Globus pallidus (tissue), 1 donor: Measurements from ENCODE around the gene HEXIM2.
"Not testable (repeated sequence)": the region's sequence is repeated elsewhere in the genome, so short reads cannot be mapped to it uniquely, and the experiment has no call there.

Source experiments
- DNase-seq: peaks from one replicate; pipeline ENCODE4 v3.0.0-alpha.2; 2015; ENCODE audit warnings: low spot score

Gene HEXIM2

GRCh38 chr17:45168991-45169752, 7.5 kb downstream of the HEXIM2 start:
- DNase-seq, result no peak

- no peak for DNase-seq
Measured at GRCh38 chr17:45170280-45170930, 8.7 kb downstream of the HEXIM2 start.

GRCh38 chr17:45170931-45171337, 9.3 kb downstream of the HEXIM2 start:
- DNase-seq, result no peak

DNA sequence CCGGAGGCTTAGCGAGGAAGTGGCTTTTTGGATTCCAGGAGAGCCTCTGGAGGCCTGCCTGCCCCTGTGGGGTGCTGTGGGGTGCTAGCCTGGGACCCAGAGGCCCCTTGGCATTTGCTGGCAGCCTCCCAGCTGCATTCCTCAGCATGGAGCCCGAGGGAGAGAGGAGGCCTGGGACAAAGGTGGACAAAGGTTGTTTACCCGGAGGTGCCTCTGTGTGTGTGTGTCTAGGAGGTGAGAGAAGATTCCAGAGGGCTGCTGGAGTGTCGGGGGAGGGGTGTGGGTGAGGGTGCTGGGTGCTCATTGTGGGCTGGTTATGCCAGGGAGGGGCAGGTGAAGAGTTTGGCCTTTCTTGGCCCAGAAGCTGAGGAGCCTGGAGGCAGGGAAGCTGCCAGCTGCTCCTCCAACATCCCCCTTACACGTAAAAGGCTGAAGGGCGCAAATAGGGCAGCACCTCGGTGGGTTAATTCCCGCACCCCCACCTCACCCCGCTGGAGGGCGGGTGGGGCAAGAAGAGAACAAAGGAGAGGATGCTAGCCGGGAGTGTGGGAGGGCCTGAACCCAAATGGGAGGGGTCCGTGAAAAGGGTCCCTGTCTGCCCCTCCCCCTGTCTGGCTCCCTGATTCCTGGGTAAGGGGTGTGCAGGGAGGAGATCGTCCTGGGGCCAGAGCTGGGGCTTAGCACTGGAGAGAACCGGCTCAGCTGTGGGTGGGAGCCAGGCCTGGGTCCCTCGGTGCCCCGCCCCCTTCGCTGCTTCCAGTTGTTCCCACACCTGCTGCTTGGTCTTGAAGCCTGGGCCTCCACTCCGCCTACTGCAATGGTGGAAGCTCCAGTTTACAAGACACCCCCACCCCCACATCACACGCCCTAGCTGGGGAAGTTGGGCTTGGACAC, 9.9 kb downstream of the HEXIM2 start:
- no peak for DNase-seq

DNA sequence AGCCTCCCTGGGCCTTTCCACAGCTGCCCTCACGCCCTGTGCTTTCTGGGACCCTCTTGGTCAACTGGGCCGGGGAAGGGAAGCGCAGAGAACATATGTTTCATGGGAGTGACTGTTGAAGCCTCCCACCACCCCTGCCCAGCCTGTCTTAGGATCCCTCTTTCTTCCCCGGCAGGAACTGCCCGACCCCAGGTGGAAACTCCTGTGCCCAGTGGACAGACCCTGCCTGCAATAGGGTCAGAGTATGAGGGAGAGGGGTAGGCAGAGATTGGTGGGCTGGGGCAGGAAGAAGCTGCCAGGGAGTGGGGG, 10.5 kb downstream of the HEXIM2 start:
- no peak for DNase-seq

DNA sequence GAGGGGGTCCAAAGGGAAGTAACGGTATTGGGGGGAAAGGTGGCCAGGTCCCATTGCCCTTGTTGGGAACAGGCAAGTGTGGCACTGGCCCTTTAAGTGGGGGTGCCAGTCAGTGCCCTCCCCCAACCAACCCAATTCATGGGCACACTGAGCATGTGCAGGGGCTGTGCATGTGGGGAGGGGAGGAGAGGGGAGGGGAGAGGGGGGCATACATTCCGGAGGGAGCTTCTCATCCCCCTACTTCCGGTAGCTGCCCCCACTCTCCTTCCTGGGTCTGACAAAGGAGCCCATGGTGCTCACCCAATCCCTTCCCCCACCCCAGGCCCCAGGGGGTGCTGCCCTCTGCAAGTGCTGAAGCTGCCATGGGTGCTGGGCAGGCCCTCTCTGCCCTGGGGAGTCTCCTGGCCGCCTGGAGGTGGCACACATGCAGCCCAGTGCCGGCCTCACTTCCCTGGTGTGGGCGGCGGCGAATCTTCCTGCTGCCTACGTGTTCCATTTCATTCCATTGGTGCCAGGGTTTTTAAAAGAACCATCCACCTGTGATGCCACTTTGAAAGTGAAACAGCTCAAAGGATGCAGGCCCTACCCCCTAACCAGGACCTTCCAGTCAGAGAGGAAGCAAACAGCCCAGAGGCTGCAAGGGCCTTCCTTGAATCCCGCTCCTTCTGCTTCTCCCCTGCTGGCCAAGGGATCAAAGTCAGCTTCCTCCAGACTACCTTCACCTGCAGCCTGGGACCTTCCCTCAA, 11.0 kb downstream of the HEXIM2 start:
- DNase-seq, result peak; percentile 92

DNA sequence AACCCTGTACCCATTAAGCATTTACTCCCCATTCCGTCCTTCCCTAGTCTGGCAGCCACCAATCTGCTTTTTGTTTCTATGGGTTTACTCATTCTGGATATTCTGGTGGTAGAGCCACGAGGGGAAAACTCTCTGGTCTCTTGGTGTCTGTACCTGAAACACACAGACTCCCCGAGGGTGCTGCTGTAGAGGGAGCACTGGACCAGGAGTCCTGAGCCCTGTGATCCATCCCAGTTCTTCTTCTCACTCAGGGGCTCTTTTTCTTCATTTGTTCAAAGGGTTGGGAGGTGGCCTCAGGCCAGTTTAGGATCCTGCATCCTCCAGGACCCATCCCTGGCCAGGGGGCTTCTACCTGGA, 14.1 kb downstream of the HEXIM2 start:
- DNase-seq, result no peak

- DNase-seq, result no peak
Measured at GRCh38 chr17:45177563-45177962, 15.9 kb downstream of the HEXIM2 start.

DNA sequence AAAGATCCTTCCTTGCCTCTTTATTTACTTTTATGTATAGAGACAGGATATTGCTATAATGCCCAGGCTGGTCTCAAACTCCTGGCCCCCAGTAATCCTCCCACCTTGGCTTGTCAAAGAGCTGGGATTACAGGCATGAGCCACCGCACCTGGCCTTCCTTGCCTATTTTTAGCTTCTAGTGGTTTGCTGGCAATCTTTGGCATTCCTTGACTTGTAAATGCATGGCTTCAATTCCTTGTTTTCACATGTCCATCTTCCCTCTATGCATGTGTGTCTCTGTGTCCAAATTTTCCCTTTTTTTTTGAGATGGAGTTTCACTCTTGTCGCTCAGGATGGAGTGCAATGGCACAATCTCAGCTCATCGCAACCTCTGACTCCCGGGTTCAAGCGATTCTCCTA, 22.5 kb downstream of the HEXIM2 start:
- no peak for DNase-seq

- DNase-seq, result no peak
Measured at GRCh38 chr17:45186801-45187354, 25.2 kb downstream of the HEXIM2 start.

DNA sequence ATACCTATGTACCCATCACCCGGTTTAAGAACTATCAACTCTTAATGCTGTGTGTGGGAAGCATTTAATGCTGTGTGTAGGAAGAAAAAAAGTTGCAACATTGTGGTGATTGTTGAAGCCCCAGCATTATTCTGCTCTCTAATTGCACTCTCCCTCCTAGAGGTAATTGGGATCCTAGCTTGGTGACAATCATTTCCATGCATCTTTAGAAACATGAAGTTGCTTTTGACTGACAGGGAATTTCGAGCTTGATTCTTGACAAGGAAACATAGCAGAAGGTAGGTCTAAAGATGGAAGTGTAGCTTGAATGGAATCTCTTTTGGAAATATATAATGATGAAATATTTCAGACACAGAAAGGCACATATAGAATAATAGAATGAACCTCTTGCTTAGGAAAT, 27.3 kb downstream of the HEXIM2 start:
- DNase-seq, result no peak

DNA sequence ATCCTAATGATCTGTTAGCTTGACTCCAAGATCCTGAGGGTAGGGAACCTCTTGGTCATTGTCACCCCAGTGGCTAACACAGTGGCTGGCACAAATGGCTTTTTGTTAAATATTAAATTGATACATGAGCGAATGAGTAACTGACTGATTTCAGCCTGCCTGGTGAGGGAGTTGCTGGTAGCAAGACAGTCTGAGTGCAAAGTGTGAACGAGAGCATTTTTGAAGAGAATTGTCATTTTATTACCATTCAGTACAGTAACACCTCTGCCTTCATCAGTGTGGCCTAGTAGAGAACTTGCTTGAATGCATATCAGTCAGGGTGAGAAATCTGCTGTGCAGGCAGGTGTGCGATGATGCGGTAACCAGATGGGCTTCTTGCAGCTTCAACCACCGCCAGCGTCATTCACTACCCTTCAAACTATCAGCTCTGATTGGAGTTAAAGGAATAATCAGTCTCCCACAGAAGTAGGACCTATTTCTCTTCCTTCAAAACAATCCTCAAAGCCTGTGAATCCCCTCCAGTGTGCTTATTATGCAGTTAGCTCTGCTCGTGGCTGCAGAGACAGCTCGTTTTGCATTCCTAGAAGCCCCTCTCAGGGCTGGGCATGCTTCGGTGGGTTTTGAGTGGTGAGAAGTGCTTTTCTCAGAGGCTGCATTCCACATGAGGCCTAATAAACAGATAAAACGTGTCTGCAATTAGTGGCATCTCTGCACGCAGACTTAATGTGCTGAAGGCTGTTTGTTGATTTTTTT, 29.0 kb downstream of the HEXIM2 start:
- DNase-seq, result no peak

GRCh38 chr17:45195424-45195823, 33.7 kb downstream of the HEXIM2 start:
- no peak for DNase-seq

DNA sequence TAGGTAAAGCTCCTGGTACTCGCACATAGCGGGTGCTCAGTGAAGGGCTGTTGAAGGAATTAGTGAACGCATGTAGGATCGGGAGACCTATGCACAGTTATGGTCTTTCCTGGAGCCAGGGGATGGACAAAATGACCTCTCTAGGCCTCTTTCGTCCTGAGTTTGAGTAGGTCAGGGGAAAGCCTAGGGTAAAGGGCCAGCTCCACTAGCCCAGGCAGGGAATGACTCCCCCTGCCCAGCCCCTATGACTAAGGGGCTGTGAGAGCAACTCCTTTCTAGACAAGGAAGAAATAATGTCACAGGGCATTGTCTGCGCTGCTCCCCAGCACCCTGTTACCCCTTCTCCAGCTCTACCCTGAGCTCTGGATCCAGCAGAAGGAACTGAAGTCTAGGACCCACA, 35.4 kb downstream of the HEXIM2 start:
- DNase-seq, result no peak

DNA sequence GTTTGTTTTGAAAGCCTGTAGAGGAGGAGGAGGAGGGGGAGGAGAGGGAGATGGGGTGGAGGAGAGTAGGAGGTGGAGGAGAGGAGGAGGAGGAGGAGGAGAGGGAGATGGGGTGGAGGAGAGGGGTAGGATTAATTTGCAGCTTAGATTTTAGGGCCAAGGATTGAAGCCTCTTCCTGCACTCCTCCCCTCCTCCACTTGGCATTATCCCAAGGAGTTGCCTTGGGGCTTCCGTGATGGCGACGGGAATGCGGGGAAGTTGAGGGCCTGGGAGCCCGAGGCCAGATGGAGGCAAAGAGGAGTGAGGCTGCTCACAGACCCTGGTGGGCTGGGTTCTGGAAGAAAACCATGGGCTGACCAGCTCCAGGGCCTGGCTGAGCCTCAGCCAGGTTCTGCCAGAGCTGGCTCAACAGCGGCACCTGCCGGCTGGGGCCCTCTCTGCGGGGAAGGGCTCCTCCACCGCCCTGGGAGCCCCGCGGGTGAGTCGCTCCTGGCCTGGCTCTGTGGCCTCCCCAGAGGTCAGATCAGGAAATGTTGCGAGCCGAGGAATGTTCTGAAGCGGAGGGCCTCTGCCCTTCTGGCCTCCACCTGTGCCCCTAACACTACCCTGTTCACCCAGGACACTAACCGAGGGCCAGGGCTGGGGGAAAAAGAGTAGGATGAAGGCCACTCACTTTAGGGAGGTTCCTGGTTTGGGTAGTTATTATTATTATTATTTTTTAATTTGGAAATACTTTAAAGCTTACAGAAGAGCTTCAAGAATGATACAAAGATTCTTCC, 36.1 kb downstream of the HEXIM2 start:
- peak; percentile 84 for DNase-seq

DNA sequence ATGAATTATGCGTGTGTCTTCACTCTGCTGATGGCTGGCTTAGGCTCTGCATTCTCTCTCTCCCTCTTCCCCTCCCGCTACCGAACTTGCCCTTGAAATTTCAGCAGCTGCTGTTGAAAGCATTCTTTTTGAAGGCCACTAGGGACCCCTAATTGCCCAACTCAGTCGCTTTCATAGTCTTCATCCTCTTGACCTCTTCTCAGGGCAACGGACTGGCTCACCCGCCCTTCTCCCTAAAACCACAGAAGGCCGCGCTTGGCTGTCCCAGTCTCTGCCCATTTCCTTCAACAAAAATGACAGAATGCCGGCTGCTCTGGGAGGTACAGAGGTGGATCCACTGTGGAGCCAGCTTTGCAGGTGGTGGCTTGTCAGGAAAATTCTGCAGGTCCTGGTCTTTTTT, 39.0 kb downstream of the HEXIM2 start:
- no peak for DNase-seq

GRCh38 chr17:45201457-45201856, 39.8 kb downstream of the HEXIM2 start:
- DNase-seq, result no peak

- DNase-seq, result not testable (repeated sequence)
Measured at GRCh38 chr17:45201880-45202279, 40.2 kb downstream of the HEXIM2 start.

- DNase-seq, result peak; percentile 61
Measured at GRCh38 chr17:45218895-45219661, 57.4 kb downstream of the HEXIM2 start.
